Measurements from ENCODE around the gene ANKRD50.

Gene ANKRD50

DNA sequence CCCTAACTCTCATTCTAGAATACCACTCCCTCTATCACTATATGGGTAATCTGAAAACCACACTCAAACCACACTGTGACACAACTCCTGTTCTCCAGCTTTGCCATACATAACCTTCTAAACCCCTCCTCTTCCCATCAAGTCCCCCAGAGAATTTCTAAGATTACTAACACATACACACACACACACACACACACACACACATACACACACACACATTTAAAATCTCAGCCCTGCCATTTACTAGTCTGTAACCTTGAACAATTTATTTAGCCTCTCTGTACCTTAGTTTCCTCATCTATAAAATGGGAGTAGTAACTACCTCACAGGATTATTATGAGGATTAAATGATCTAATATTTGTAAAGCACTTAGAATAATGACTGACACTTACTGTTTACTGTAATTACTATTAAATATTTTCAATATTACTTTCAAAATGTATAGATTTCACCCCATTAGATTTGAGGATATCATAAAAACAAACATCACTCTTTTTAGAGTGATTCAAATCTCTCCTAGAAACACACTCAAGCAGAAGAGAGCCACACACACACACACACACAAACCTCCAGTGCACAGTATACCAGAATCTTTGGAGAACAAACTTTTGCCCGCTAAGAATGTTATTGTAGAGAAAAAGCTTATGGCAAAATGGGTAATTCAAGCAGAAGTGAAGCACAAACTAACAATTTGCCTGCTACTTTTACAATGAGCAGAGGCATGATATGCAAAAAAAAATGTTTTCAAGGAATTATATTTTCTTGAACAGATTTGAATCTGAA, 3.8 kb downstream of the ANKRD50 start:
- DNase-seq: no peak

DNA sequence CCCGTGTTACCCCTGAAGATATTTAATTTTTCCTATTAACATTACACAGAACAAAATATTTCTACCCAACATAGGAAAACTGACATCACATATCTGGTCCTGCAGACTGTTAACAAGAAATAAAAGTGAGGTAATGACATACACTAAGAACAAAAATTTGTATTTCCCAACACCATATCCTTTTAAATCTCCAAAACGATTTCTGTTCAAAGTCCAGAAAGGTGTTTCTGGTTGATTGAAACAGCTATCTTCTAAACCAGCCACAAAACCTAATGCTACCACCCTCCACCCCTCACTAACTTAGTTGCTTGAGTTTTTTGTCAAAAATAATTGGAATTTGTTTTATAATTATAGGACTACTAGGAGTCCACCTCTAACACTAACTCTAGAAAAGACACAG, 7.1 kb downstream of the ANKRD50 start:
- no peak for DNase-seq

DNA sequence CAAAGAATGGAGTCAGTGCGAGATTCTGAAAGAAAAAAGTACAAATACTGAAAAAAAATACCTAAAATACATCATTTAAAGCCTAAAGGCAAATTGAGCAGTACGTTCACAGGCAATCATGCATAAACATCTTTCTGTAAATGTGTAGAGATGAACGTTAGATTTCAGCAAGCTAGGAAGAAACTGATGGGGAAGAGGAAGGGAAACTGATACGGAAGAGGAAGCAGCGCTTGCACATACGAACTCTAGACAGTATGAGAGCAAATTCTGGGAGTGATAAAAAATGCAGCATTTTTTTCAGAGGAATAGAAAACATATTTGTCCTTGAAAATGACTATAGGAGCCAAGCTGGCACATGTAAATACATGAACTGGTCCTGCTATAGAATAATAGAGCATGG, 9.4 kb downstream of the ANKRD50 start:
- DNase-seq: no peak

DNA sequence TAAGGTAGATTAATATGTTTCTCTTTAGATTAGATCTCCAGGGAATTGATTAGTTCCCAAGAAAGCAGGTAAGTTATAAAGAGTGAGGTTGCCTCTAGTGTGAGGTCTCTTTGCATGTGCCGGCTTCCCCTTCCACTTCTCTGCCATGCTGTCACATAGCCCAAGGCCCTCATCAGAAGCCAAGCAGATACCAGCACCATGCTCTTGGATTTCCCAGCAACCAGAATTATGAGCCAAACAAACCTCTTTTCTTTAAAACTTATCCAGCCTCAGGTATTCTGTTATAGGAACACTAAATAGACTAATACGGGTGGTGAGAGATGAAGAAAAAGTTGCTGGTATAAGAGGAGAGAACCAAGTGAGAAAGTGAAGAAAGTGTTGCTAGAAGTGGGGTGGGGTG, 15.1 kb downstream of the ANKRD50 start:
- DNase-seq: no peak

DNA sequence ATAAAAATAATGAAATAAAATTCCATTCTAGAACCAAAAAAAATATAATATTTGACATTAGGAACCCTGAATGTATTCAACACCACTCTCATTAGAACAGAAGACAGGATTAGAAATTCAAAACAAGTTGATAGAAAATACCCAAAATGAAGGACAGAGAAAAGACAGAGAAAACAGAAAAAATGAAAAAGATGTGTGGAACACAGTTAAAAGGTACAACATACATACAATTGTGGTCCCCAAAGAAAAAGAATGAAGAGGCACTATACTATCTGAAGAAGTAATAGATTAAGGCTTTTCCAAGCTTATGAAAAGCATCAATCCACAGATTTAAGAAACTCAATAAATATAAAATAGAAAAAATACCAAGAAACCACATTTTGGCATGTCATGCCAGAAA, 16.4 kb downstream of the ANKRD50 start:
- no peak for DNase-seq

DNA sequence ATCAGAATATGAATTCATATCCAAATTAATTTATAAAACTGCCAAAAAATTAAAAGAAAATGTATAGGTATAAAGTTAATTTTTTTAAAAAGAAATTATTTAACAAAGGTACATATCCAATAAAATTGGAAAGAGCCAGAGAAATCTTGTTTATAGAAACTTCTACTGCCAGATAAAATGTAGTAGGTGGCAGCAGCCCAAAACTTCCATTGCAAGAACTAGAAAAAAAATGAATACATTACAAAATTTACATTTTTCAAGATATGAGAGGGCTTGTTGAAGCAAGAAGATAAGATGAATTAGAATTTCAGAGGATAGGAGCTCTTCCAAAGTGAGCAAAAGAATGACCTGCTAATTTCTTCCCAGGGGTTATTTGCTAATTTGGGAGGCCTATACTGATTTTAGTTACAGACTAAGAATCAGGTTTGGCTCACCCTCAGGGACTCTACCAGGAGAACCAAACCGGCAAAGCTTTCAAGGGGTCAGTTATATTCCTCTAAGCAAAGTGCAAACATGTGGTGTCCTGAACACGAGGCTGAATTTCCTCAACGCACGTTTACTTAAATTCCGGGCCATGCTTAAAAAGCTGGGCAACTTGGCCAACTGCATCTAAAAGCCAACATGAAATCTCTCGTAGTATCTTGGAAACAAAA, 17.5 kb downstream of the ANKRD50 start:
- DNase-seq: no peak

DNA sequence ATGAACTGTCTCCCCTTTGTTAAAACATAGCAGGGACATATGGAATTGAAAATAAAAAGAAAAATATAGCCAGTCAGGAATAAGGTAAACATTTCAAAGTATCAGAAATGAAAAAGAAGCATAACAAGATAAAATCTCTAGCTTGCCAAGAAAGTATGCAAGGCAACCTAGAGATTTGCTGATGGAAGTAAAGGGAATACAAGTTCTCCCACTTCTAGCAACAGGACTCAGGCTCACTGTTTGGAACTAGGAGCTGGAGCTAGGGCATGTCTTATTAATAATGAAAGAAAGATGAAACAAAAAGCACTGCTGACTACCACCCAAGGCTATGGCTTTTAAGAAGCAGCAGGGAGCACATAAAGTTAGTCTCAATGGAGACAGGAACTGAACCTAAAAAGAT, 18.2 kb downstream of the ANKRD50 start:
- no peak for DNase-seq

DNA sequence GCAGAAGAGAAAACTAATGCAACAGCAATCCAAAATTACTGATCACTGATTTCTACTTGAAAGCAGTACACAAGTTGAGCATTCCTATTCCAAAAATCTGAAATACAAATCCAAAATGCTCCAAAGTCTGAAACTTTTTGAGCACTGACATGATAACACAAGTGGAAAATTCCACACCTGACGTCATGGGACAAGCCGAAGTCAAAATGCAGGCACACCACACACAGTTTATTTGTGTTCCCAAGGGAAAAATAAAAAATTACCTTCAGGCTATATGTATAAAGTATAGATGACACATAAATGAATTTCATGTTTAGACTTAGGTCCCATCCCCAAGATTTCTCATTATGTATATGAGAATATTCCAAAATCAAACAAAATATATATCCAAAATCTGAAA, 20.7 kb downstream of the ANKRD50 start:
- DNase-seq: no peak

DNA sequence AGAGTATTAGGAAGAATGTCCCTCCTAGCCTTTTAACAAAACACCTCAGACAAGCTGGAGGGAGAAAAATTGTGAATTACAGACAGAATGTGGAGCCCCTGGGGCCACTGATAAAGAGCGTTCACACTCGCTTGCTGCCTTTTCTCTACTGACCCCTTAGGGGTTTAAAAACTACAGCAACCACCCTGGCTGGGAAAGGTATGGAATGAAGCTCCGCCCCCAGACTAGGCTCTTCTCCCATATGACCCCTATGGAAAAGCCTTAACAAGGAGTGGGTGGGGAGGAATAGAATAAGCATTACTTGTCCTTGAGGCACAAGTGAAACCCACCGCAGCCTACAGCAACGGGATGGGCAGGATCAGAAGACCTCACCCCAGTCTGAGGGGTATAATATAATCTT, 26.3 kb downstream of the ANKRD50 start:
- DNase-seq: no peak

DNA sequence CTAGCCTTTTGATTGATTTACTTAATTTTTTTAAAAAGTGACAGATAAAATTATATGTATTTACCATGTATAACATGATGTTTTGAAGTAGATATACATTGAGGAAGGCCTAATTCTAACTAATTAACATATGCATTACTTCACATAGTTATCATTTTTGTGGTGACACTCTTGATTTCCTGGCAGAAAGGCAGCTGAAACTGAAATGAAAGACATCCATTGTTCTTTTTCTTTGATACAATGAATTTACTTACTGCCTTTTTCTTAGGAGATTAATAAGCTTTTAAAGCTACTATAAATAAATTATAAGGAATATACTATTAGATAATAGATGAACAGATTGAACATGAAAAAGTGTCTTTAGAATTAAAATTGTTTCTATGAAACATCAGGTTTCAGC, 26.7 kb downstream of the ANKRD50 start:
- no peak for DNase-seq

DNA sequence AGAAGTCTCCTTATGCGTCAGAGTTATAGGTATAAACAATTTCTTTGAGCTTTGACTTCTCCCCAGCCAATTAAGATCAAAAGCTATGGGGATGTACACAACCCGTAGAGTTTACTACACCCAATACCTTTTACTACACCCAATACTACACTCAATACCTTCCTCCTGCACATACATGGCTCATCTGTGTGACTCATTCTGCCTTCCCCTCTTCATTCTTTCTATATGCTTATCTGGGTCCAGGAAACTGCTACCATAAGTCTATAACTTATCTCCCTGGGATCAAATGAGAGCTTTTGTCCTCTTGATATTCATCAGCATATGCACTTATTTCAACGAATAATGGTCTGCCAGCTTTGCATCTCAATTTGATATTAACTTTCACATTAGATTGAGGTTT, 28.2 kb downstream of the ANKRD50 start:
- no peak for DNase-seq

DNA sequence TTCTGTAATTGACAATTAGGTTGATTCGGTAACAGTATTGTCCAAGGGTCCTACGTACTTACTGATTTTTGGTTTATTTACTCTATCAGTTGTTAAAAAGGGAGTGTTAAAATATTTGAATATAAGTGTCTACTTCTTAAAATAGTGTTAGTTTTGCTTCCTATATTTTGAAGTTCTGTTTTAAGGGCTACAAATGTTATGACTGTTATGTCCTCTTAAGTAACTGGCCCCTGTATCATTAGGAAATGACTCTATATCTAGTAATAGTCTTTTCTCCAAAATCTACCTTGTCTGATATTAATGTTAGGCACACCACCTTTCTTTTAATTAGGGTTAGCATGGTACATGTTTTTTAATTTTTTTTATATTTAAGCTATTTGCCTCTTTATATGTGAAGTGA, 30.1 kb downstream of the ANKRD50 start:
- DNase-seq: no peak

DNA sequence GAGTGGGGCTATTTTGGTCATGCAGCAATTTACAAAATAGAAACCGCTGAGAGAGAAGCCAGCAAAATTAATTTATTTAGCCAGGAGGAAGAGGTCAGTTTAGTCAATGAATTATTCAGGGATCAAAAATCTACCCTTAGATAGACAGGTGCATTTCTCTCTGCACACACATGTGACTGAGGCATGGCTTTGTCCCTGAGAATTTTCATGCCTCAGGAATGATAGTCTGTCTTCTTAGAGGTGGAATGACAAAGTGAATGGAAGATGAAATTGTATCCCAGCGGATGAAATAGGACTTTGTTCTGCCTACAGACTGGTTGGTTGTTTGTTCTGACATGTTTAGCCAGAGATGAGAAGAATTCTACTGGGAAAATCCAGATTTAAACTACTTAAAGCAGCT, 46.0 kb downstream of the ANKRD50 start:
- DNase-seq: no peak

DNA sequence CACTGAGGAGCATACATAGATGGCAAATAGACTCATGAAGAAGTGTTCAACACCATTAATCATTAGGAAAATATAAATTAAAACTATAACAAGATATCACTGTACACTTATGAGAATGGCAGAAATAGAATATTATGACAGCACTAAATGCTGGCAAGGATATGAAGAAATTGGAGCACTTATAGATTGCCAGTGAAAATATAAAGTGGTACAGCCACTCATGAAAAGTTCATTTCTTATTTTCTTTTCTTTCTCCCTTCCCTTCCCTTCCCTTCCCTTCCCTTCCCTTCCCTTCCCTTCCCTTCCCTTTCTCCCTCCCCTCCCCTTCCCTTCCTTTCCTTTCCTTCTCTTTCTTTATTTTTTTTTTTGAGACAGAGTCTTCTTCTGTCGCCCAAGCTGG, 53.7 kb downstream of the ANKRD50 start:
- DNase-seq: no peak

DNA sequence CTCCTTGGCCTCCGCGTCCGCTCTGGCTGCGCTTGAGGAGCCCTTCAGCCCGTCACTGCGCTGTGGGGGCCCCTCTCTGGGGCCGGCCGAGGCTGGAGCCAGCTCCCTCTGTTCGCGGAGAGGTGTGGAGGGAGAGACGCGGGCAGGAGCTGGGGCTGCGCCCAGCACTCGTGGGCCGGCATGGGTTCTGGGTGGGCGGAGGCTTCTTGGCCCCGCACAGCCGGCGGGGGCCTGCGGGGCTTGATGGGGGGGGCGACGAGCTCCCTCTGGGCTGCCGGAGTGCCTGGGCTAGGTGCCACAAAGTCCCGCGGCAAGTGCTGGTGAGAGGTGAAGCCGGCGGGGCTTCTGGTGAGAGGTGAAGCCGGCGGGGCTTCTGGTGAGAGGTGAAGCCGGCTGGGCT, 61.9 kb downstream of the ANKRD50 start:
- DNase-seq: no peak

DNA sequence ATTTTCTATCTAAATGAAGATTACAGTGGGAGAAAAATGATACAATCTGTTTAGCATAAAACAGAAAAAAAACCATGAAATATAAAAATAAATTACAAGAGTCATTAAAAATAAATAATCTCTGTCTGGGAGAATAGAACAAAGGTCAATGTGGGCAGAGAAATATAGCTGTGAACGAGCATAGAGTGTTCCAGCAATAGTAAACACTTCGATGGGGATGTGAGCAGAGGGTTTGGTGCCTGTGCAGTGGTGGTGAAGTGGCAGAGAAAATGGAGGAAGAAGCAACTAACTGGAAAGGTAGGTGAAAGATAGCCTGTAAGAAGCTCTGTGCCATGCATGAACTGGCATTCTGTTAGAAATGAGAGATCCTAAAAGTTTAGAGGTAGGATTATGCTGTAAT, 64.9 kb downstream of the ANKRD50 start:
- DNase-seq: no peak

DNA sequence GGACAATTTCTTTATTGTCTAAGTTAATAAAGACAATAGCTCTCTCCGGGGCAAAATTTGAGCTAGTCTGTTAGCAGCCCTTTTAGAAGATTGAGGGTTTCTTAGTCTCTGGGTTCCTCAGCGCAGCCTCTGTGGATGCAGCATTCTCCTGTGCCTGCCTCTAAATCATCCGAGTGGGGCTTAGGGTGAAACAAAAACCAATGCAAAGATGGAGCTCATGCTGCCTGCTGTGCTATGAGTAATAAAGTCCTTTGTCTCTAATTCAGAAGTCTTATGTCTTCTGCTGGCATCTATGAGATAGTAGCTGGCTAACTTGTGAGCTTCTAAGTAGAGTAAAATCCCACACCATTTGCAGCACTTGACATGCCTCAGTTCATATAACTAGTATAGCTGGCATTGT, 67.9 kb downstream of the ANKRD50 start:
- no peak for DNase-seq

DNA sequence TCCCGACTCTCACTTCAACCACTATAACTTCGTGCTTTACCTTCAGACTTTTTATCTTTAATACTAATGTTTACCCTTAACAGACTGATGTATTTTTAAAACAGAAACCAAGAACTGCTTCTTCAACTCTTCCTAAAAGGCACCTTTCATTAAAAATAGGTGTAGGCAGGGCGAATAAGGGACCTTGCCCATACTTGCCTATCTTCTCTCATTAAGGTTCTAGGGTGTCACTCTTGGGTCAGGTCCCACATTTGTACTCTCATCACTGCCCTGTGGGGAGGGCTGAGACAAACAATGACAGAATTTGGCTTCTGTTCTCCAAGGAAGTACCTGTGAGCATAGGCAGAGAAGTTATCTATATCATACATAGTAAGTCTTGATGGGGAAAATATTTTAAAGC, 69.7 kb downstream of the ANKRD50 start:
- DNase-seq: no peak

DNA sequence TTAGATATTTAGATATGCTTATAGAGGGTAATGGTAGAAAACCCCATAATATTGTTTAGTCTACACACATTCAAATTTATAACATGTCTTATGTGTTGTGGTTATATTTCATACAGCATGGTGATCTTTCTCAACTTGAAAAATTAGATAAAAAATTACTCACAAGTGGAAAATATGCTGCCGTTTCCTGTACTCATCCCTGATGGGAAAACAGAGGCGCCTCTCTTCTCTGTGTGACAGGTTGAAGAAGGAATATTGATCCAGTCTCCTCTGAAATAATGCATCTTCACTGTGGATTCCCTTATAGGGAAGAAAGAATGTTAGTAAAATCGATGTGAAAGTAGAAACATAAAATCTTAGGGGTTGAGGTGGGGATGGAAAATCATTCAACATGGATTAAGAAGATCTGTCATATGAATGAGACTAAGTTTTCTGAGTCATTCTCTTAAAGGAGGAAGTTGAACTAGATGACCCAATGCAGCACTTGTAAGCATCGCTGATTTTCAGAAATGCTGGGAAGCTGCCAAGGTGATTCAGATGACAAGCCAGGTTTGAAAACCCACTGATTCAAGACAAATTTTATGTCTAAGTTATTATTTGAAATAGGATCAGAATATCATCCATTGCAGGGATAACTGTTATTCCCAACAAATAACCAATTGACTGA, 70.7 kb downstream of the ANKRD50 start:
- DNase-seq: no peak

DNA sequence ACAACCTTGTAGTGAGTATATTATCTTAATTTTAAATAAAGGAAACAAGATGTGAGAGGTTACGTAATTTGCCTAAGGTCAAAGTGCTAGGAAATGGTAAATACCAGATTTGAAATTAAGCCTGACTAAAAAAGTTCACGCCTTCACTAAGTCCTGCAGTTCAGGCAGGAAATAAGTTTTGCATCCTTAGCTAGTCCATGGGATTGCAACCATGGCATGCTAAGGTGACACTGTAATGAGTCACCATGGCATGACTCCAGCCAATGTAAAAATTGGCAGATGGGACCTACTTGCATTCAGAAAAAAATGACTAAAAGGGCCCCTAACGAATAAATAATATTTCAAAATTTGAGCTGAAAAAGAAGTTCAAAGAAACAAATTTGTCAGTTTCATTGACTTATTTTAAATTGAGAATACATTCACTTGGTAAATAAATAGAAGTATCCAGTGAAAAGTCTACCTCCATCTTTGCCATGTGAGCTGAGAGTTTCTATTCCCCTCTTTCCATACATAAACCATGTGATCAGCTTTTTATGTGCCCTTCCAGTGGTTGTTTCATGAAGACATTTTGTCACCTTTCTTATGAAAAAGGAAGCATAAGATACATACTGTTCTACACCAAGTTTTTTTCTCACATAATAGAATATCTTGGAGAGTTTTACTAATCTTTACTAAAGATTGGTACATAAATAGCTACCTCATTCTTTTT, 72.4 kb downstream of the ANKRD50 start:
- no peak for DNase-seq

DNA sequence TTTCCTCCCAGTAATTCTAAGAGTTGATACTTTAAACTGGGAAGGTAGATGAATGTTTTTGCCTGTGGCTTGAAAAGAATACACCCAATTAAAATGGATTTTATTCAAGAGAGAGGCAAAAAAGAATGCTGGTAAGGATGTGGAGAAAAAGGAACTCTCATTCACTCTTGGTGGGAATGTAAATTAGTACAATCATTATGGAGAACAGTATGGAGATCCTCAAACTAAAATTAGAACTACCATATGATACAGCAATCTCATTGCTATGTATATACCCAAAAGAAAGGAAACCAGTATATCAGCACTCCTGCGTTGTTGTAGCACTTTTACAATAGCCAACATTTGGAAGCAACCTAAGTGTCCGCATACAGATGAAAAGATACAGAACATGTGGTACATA, 75.2 kb downstream of the ANKRD50 start:
- DNase-seq: no peak

DNA sequence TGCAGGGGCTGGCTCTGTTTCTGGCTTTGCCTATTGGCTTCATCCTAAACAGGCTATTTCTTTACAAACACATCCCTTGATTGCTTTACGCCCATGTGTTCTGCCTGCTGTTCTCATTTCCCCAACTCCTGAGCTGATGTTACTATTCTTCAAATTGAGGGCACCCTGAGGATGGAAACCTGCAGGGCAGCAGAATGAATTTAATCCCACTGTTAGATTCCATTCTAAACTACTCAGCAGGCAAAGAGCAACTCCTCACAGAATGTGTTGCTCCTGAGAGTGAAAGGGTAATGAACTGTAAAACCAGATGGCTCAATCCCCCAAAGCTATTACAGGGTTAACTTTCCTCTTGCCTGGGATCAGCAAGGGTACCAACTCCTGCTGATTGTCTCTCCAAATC, 75.7 kb downstream of the ANKRD50 start:
- DNase-seq: no peak

DNA sequence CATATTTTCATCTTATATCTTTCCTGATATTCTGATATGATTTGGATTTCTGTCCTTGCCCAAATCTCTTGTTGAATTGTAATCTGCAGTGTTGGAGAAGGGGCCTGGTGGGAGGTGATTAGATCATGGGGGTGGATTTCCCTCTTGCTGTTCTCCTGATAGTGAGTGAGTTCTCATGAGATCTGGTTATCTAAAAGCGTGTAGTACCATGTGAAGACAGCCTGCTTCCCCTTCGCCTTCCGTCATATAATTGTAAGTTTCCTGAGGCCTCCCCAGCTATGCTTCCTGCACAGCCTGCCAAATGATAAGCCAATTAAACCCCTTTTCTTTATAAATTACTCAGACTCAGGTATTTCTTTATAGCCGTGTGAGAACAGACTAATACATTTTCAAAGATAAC, 77.2 kb downstream of the ANKRD50 start:
- DNase-seq: no peak
